ENCODE measurements around the gene ITGAL. TPM values are rescaled to one million over a fixed set of nuclear protein-coding genes. Genes with fewer than 3 reads are reported as not detected.

Gene ITGAL
- total and polyA plus RNA-seq, 4 donors = 14.4 to 48.1 (median 24.0) TPM

GRCh38 chr16:30523768-30524574 is 51.4 kb downstream of the ITGAL start:
- Histone ChIP-seq H3K36me3 (ENCODE audit: control insufficient read depth in 4 of 4, insufficient read depth in 4 of 4, low read length in 4 of 4) (peaks cover 0 to 9% (median 4%) of the 10 kb centered on the region in 4 donors), H3K9ac (ENCODE audit: insufficient read depth in 1 of 2, low read length in 2 of 2) (no peak overlapping the region), H3K27me3 (ENCODE audit: control insufficient read depth in 3 of 3, insufficient read depth in 3 of 3, low read length in 2 of 3) (no peaks in the 10 kb centered on the region), H3K4me3 (no peak overlapping the region), H3K27ac (ENCODE audit: low read depth in 1 of 2, low read length in 1 of 2) (no peak overlapping the region), H3K4me1 (ENCODE audit: control insufficient read depth in 5 of 5, insufficient read depth in 5 of 5, low read length in 5 of 5) (peaks cover 0 to 17% (median 7%) of the 10 kb centered on the region in 5 donors), H3K9me3 (ENCODE audit: control insufficient read depth in 4 of 4, insufficient read depth in 3 of 4, low read length in 3 of 4) (no peaks in the 10 kb centered on the region)
- WGBS, 2 donors = 80 to 83% methylated on average over 26 of the region's 26 CpGs
- no peak for TF ChIP-seq CTCF (IDR thresholded peaks at IDR 0.05; ENCODE audit: control extremely low read depth, extremely low read depth)
- DNase-seq (peak in 2 of 3 donors; percentile 18 to 43), ATAC-seq (ENCODE audit: insufficient read depth, low FRiP score) (no peak)

GRCh38 chr16:30524575-30525568 is 52.3 kb downstream of the ITGAL start:
- ATAC-seq (ENCODE audit: insufficient read depth, low FRiP score) (no peak), DNase-seq (no peak)
- no peak overlapping the region for H3K9ac ChIP-seq (ENCODE audit: insufficient read depth in 1 of 2, low read length in 2 of 2)
- no peaks in the 10 kb centered on the region for H3K27me3 ChIP-seq (ENCODE audit: control insufficient read depth in 3 of 3, insufficient read depth in 3 of 3, low read length in 2 of 3)
- peaks cover 0 to 17% (median 7%) of the 10 kb centered on the region in 5 donors for H3K4me1 ChIP-seq (ENCODE audit: control insufficient read depth in 5 of 5, insufficient read depth in 5 of 5, low read length in 5 of 5)
- TF ChIP-seq CTCF (IDR thresholded peaks at IDR 0.05; ENCODE audit: control extremely low read depth, extremely low read depth) = no peak
- no peak overlapping the region for H3K27ac ChIP-seq (ENCODE audit: low read depth in 1 of 2, low read length in 1 of 2)
- no peak overlapping the region for H3K4me3 ChIP-seq
- 95 to 96% methylated on average over 60 of the region's 60 CpGs for WGBS, 2 donors
- peaks cover 0 to 8% (median 3%) of the 10 kb centered on the region in 4 donors for H3K36me3 ChIP-seq (ENCODE audit: control insufficient read depth in 4 of 4, insufficient read depth in 4 of 4, low read length in 4 of 4)
- H3K9me3 ChIP-seq (ENCODE audit: control insufficient read depth in 4 of 4, insufficient read depth in 3 of 4, low read length in 3 of 4) = no peaks in the 10 kb centered on the region

- WGBS, 2 donors = 51 to 53% methylated on average over 4 of the region's 4 CpGs
These were observed 53.2 kb downstream of the ITGAL start for GRCh38 chr16:30525844-30526136.

More at GRCh38 chr16:30525844-30526136, 53.2 kb downstream of the ITGAL start:
- no peak overlapping the region for H3K4me3 ChIP-seq
- peak overlapping the region; percentile 85 to 100 for H3K27ac ChIP-seq (ENCODE audit: low read depth in 1 of 2, low read length in 1 of 2)
- peak overlapping the region in 1 of 2 donors; percentile 56 for H3K9ac ChIP-seq (ENCODE audit: insufficient read depth in 1 of 2, low read length in 2 of 2)
- no peaks in the 10 kb centered on the region for H3K9me3 ChIP-seq (ENCODE audit: control insufficient read depth in 4 of 4, insufficient read depth in 3 of 4, low read length in 3 of 4)
- DNase-seq = no peak
- no peak for TF ChIP-seq CTCF (IDR thresholded peaks at IDR 0.05; ENCODE audit: control extremely low read depth, extremely low read depth)
- no peaks in the 10 kb centered on the region for H3K27me3 ChIP-seq (ENCODE audit: control insufficient read depth in 3 of 3, insufficient read depth in 3 of 3, low read length in 2 of 3)
- peaks cover 0 to 17% (median 7%) of the 10 kb centered on the region in 5 donors for H3K4me1 ChIP-seq (ENCODE audit: control insufficient read depth in 5 of 5, insufficient read depth in 5 of 5, low read length in 5 of 5)
- H3K36me3 ChIP-seq (ENCODE audit: control insufficient read depth in 4 of 4, insufficient read depth in 4 of 4, low read length in 4 of 4) = peaks cover 0 to 8% (median 3%) of the 10 kb centered on the region in 4 donors
- ATAC-seq (ENCODE audit: insufficient read depth, low FRiP score) = no peak

Data from lung (tissue), 12 donors.